ENCODE measurements around the gene GAD1. TPM values are rescaled to one million over a fixed set of nuclear protein-coding genes. Genes with fewer than 3 reads are reported as not detected.

Gene GAD1
- total RNA-seq, 1 donor from 2014 or later: 13.3 TPM

DNA sequence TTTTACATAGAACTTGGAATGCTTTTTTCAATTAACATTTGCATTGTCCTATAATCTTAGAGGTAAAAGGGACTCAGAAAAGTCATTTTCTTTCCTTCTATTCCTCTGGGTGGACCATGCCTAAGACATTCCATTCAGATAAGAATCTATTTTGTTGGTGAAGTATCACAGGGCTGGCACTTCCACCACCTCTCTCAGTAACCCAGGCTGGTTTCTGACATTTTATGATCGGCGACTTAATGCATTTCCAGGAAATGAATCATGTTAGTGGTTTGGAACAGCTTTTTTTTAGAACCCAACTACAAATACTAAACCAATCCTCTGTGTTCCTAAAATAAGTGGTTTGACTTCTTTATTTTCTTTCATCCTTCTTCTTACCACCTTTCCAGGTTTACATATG lies 27.0 kb downstream of the GAD1 start:
- H3K27ac Mint-ChIP-seq: no peak overlapping the region
- intact Hi-C loops (cut with micrococcal nuclease): no loop called here
- peak; percentile 69 for DNase-seq
- peaks cover 8% of the 10 kb centered on the region for H3K9me3 Mint-ChIP-seq
- peaks cover 7% of the 10 kb centered on the region for H3K36me3 Mint-ChIP-seq (ENCODE audit: low read depth)
- H3K4me1 Mint-ChIP-seq: peaks cover 22% of the 10 kb centered on the region
- no peaks in the 10 kb centered on the region for H3K27me3 Mint-ChIP-seq
- peak overlapping the region; percentile 22 for H3K4me3 Mint-ChIP-seq

DNA sequence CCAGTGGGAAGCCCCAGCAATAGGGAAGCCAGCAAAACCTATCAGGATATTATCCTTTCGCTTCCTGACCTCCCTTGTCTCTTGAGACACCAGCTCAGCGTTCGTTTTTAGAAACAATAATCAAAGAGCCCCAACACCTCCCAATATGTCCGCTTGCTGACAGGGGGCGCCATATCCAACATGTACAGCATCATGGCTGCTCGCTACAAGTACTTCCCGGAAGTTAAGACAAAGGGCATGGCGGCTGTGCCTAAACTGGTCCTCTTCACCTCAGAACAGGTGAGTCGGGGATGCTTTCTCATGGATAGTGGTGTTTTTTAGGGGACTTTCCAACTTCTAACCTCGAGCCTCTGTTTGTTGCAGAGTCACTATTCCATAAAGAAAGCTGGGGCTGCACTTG lies 28.7 kb downstream of the GAD1 start:
- H3K4me3 Mint-ChIP-seq: no peak overlapping the region
- DNase-seq: no peak
- H3K36me3 Mint-ChIP-seq (ENCODE audit: low read depth): peaks cover 7% of the 10 kb centered on the region
- peaks cover 22% of the 10 kb centered on the region for H3K4me1 Mint-ChIP-seq
- no peak overlapping the region for H3K27ac Mint-ChIP-seq
- H3K9me3 Mint-ChIP-seq: peaks cover 8% of the 10 kb centered on the region
- intact Hi-C loops (cut with micrococcal nuclease): no loop called here
- no peaks in the 10 kb centered on the region for H3K27me3 Mint-ChIP-seq

DNA sequence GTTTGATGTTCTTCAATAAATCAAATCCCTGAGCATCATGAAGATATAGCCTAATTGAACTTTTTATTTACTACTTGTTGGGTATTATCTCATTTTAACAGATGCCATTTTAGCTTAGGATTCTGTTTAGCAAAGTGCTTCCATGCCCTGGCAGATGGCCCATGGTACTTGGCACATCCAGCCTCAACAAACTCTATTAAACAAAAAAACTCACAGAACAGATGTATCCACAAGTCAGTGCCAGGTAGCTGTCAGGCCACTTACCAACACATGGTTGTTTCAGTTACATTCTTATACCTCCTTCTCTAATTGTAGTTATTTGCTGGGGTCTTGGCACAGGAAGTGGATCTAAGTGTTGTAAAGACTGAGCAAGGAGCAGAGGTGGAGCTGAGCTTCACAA lies 29.6 kb downstream of the GAD1 start:
- H3K36me3 Mint-ChIP-seq (ENCODE audit: low read depth): peaks cover 5% of the 10 kb centered on the region
- peaks cover 22% of the 10 kb centered on the region for H3K4me1 Mint-ChIP-seq
- intact Hi-C loops (cut with micrococcal nuclease): no loop called here
- H3K4me3 Mint-ChIP-seq: no peak overlapping the region
- peaks cover 8% of the 10 kb centered on the region for H3K9me3 Mint-ChIP-seq
- no peaks in the 10 kb centered on the region for H3K27me3 Mint-ChIP-seq
- no peak overlapping the region for H3K27ac Mint-ChIP-seq
- no peak for DNase-seq

DNA sequence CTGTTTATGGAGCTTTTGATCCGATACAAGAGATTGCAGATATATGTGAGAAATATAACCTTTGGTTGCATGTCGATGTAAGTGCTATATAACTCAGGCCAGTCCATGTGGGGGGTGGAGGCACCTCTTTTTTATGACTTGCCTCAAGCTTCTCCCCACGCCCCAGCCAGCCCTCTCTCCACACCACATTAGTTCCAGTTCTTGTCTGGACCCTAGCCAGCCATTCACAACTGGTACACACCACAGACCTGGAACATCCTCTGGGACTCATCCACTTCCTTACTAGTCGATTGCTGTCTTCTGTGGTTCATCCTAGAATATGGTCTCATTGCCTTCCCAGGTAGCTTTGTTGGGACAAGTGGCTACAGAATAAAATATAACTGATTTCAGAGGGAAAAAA lies 31.0 kb downstream of the GAD1 start:
- intact Hi-C loops (cut with micrococcal nuclease): no loop called here
- no peak for DNase-seq
- no peaks in the 10 kb centered on the region for H3K27me3 Mint-ChIP-seq
- H3K36me3 Mint-ChIP-seq (ENCODE audit: low read depth): peaks cover 4% of the 10 kb centered on the region
- H3K27ac Mint-ChIP-seq: no peak overlapping the region
- no peak overlapping the region for H3K4me3 Mint-ChIP-seq
- H3K4me1 Mint-ChIP-seq: peaks cover 16% of the 10 kb centered on the region
- peaks cover 1% of the 10 kb centered on the region for H3K9me3 Mint-ChIP-seq

DNA sequence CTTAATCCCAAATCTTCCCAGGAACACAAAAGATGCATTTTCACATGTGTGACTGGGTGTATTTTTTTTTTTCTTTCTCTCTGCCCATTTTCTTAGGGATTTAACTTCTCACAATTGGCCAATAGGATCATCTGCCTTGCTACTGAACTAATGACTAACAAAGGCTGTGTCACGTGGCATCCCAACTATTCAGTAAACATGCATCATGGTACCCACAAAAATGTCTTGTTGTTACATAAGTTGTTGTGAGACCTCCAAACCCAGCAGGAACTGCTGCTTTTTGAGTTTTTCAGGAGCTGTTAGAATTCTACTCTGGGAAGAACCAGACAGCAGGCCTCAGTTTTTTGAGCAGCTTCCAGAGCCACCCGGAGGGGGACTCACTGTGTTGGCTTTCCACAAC lies 31.9 kb downstream of the GAD1 start:
- H3K36me3 Mint-ChIP-seq (ENCODE audit: low read depth): peaks cover 3% of the 10 kb centered on the region

DNA sequence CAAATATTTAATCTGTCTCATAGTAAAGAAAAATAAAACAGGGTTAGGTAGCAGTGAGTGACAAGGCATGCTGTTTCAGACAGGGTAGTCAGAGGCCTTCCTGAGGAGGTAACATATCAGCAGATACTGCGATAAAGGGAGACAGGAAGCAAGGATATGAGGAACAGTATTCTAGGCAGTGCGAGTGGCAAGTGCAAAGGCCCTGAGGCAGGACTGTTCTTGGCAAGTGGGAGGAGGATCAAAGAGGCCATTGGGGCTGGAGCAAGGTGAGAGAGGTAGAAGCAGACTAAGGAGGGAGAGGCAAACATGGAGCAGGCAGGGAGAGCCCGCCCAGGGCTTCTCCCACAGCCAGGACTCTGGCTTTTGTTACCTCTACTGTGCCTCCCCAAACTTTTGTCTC lies 33.6 kb downstream of the GAD1 start:
- Mint-ChIP-seq H3K27me3 (no peaks in the 10 kb centered on the region), H3K4me1 (peaks cover 2% of the 10 kb centered on the region), H3K4me3 (no peak overlapping the region), H3K36me3 (ENCODE audit: low read depth) (peaks cover 3% of the 10 kb centered on the region), H3K9me3 (no peaks in the 10 kb centered on the region), H3K27ac (peak overlapping the region; percentile 5)
- intact Hi-C loops (cut with micrococcal nuclease): no loop called here
- no peak for DNase-seq

More for the DNA sequence above, 31.9 kb downstream of the GAD1 start:
- Mint-ChIP-seq H3K4me1 (peaks cover 9% of the 10 kb centered on the region), H3K27me3 (no peaks in the 10 kb centered on the region), H3K9me3 (no peaks in the 10 kb centered on the region), H3K4me3 (no peak overlapping the region), H3K27ac (no peak overlapping the region)
- no peak for DNase-seq
- intact Hi-C loops (cut with micrococcal nuclease): no loop called here

DNA sequence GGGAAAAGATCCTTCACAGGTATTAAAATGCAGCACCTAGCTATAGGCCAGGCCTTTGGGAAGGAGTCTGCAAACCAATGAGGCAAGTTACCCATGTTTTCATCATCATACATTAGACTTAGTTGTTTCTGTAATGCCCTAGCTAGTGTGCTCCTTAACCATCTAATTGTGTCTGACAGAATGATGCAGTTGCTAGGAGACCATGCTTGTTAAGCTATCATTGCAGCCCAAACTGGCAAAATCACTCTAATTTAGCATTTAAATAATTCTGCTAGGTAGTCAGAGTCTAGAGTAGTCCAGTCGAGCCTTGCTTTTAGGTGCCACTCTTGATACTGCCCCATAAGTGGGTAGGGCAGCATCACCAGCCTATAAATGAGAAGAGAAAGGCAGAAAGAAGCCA lies 34.9 kb downstream of the GAD1 start:
- no peak overlapping the region for H3K27ac Mint-ChIP-seq
- peaks cover 5% of the 10 kb centered on the region for H3K36me3 Mint-ChIP-seq (ENCODE audit: low read depth)
- intact Hi-C loops (cut with micrococcal nuclease): no loop called here
- H3K9me3 Mint-ChIP-seq: no peaks in the 10 kb centered on the region
- no peak for DNase-seq
- no peaks in the 10 kb centered on the region for H3K4me1 Mint-ChIP-seq
- H3K4me3 Mint-ChIP-seq: no peak overlapping the region
- H3K27me3 Mint-ChIP-seq: no peaks in the 10 kb centered on the region

DNA sequence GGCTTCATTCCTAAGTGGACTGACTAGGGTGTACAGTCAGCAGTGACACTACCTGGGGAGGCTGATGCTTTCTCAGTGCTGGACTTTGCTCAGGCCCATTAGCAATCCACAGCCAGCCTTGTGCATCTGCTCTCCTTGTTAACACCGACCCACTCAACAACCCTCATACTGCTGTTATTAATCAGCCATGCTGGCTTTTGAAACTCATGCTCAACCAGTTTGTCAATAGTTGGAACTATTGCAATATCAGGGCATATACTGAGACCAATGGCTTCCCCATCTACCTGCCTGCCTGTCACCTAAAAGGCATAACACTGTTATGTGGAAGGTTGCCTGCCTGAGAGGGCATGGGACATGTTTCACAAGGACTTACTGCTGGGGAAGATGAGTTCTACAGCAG lies 39.4 kb downstream of the GAD1 start:
- Mint-ChIP-seq H3K36me3 (ENCODE audit: low read depth) (peaks cover 3% of the 10 kb centered on the region), H3K27me3 (no peaks in the 10 kb centered on the region), H3K4me1 (no peaks in the 10 kb centered on the region), H3K9me3 (no peaks in the 10 kb centered on the region), H3K4me3 (no peak overlapping the region), H3K27ac (no peak overlapping the region)
- intact Hi-C loops (cut with micrococcal nuclease): no loop called here
- DNase-seq: no peak

DNA sequence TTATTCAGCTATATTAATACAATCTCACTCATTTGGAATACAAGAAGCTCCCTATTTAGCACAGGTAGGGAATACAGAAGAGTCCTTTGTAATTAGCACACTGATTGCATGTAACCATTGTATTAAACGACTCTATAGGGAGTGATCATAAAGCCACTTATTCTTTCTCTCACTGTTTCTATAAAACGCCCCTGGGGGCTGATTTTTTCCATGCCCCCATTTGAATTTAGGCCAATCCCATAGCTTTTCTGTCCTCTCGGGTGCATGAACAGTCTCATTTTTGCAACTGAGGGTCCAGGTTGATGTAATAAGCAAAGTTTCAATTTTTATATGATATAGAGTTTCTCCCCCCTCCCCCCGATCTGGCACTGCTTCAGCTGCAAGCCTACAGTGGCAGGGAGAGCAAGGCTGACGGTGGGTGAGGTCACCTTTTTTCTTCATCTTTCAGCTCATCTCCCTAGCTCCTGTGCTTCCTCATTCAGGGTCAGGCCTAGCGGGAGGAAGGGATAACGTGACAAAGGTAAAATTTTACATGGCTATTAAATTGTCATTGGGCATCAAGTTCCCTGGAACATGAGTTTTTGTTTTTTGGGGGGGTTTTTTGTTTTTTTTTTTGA lies 45.7 kb downstream of the GAD1 start:
- H3K4me3 Mint-ChIP-seq: no peak overlapping the region
- H3K27me3 Mint-ChIP-seq: peaks cover 11% of the 10 kb centered on the region
- no peaks in the 10 kb centered on the region for H3K36me3 Mint-ChIP-seq (ENCODE audit: low read depth)
- no peak overlapping the region for H3K27ac Mint-ChIP-seq
- intact Hi-C loops (cut with micrococcal nuclease): no loop called here
- no peaks in the 10 kb centered on the region for H3K9me3 Mint-ChIP-seq
- H3K4me1 Mint-ChIP-seq: no peaks in the 10 kb centered on the region
- DNase-seq: no peak

DNA sequence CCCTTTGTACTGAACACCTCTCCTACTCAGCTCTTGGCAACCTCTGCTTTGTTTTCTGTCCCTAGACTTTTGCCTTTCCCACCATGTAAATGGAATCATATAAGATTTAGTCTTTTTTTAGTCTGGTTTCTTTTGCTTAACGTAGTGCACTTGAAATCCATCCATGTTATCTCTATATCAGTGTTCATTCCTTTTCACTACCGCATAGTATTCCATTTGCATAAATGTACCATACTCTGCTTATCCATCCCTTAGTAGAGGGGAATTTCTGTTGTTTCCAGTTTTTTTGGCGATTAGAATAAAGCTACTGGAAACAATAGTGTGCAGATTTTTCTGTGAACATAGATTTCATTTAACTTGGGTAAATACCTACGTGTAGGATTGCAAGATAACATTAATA lies 46.4 kb downstream of the GAD1 start:
- H3K4me3 Mint-ChIP-seq: no peak overlapping the region
- H3K4me1 Mint-ChIP-seq: no peaks in the 10 kb centered on the region
- intact Hi-C loops (cut with micrococcal nuclease): no loop called here
- H3K36me3 Mint-ChIP-seq (ENCODE audit: low read depth): no peaks in the 10 kb centered on the region
- H3K27ac Mint-ChIP-seq: no peak overlapping the region
- no peak for DNase-seq
- no peaks in the 10 kb centered on the region for H3K9me3 Mint-ChIP-seq
- peaks cover 14% of the 10 kb centered on the region for H3K27me3 Mint-ChIP-seq

DNA sequence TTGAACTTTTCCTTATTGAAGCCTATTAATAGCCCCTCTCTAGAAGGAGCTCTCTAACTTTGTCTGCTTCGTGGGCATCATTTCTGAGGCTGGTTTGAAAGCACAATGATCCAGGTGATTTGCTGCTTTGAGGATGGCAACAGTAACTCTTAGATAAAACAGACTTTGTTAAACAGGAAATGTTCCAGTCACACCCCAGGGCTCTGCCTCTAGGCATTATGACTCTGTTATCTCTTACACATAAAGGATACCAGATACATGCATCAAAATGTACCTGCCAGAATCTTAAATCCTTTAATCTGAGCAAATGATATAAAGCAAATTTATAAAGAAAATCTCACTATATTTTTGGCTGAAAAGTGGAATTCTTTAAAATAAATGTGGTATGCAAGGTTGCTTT lies 52.3 kb downstream of the GAD1 start:
- peaks cover 11% of the 10 kb centered on the region for H3K4me1 Mint-ChIP-seq
- no peaks in the 10 kb centered on the region for H3K36me3 Mint-ChIP-seq (ENCODE audit: low read depth)
- no peaks in the 10 kb centered on the region for H3K9me3 Mint-ChIP-seq
- intact Hi-C loops (cut with micrococcal nuclease): no loop called here
- H3K27me3 Mint-ChIP-seq: peaks cover 24% of the 10 kb centered on the region
- no peak overlapping the region for H3K4me3 Mint-ChIP-seq
- no peak for DNase-seq
- H3K27ac Mint-ChIP-seq: no peak overlapping the region

DNA sequence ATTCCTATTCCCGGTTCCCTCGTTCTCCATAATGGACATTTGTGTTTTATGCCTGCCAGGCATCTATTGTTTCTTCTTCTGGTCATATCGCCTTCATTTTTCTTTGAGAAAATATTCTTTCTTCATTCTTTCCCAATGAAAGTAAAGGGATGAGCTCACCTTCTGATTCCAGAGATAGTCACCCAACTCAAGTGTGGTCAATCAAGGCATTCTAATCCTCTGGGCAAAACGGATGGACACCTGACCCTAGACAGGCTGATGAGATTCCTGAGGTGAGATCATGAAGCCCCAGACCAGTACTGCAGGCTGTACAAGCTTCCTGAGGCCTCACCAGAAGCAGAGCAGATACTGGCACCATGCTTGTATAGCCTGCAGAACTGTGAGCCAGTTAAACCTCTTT lies 52.8 kb downstream of the GAD1 start:
- Mint-ChIP-seq H3K4me3 (no peak overlapping the region), H3K9me3 (no peaks in the 10 kb centered on the region), H3K36me3 (ENCODE audit: low read depth) (no peaks in the 10 kb centered on the region), H3K4me1 (peaks cover 11% of the 10 kb centered on the region), H3K27ac (no peak overlapping the region), H3K27me3 (peaks cover 22% of the 10 kb centered on the region)
- intact Hi-C loops (cut with micrococcal nuclease): no loop called here
- no peak for DNase-seq

DNA sequence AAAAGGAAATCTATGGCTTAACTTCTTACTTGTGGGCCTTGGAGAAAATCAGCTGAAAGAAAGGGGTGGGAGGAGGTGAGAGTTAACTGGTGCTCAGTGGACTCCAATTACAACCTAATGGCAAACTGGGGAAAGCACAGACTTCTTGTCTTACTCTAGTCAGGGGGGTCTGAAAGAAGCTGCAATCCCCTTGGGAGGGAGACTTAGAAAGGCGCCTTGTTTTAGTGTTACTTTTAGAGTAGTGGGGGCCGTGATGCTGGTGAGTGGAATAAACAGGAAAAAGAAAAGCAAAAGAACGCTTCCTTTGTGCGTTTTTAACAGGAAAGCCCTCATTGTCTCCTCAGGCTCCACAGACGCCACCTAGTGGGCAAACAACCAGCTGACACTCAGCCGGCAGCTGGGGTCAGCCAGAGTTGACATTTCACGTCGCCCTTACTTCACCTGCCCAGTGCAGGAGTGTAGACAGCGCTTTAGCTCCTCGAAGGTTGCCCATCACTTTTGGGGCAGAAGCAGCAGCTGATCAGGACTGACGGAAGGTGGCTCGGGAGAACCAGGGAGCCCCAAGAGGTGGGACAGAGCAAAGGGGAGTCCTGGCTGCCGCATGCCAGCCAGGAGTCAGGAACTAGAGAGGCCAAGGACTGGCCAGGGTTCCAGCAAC lies 56.5 kb downstream of the GAD1 start:
- Mint-ChIP-seq H3K9me3 (no peaks in the 10 kb centered on the region), H3K27me3 (peaks cover 11% of the 10 kb centered on the region), H3K4me3 (peak overlapping the region; percentile 81), H3K4me1 (peaks cover 19% of the 10 kb centered on the region), H3K36me3 (ENCODE audit: low read depth) (no peaks in the 10 kb centered on the region), H3K27ac (peak overlapping the region; percentile 85)
- DNase-seq: peak; percentile 94
- intact Hi-C loops (cut with micrococcal nuclease): loop anchor here (1.0 to 5.0 kb wide), 3 partner anchors 57 to 551 kb away; partner anchors contain the start of gene GAD1

DNA sequence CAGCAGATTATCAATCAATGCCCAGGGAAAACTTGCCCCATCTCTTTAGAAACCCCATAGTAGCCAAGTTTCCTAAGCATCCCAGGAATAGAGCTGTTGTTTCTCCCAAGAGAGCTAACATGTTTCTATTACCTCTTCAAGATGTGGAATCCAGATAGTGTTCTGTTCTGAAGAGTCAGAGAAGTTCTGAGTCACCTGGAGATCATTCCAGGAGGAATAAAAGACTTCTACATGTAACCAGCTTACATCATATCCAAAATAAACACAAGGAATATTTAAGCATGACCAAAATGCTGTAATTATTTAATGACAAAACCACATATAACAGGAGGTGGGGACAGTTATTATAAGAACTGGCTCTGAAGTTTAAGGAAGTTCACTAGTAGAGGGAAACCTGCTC lies 61.4 kb downstream of the GAD1 start:
- peaks cover 20% of the 10 kb centered on the region for H3K27me3 Mint-ChIP-seq
- H3K27ac Mint-ChIP-seq: no peak overlapping the region
- intact Hi-C loops (cut with micrococcal nuclease): loop anchor here (5.0 kb wide), 1 partner anchor 49 kb away; the partner anchor contains the start of gene GORASP2
- H3K36me3 Mint-ChIP-seq (ENCODE audit: low read depth): no peaks in the 10 kb centered on the region
- H3K4me3 Mint-ChIP-seq: peak overlapping the region; percentile 49
- peaks cover 3% of the 10 kb centered on the region for H3K9me3 Mint-ChIP-seq
- peaks cover 18% of the 10 kb centered on the region for H3K4me1 Mint-ChIP-seq
- DNase-seq: no peak
